H9 (cell line): ENCODE results near the gene TRIM24. TPM values are rescaled to one million over a fixed set of nuclear protein-coding genes. Genes with fewer than 3 reads are reported as not detected.
"Not testable (repeated sequence)": the region's sequence is repeated elsewhere in the genome, so short reads cannot be mapped to it uniquely, and the experiment has no call there.

Experiments
- DNase-seq: peaks from one replicate; pipeline ENCODE4 v3.0.0-alpha.2; 2017
- H2AFZ ChIP-seq: one replicate; pipeline ENCODE4 v1.6.1; 2013; ENCODE audit warnings: mild to moderate bottlenecking, low read length, control low read depth, moderate library complexity
- H2AK5ac ChIP-seq: 2 replicates; pipeline ENCODE4 v1.6.1; 2013; ENCODE audit warnings: low read length, control low read depth, mixed read lengths; ENCODE audit not compliant: insufficient read length
- H2BK120ac ChIP-seq: one replicate; pipeline ENCODE4 v1.6.1; 2013; ENCODE audit warnings: low read depth, mild to moderate bottlenecking, low read length, control low read depth, inconsistent platforms; ENCODE audit not compliant: poor library complexity, severe bottlenecking
- H2BK12ac ChIP-seq: 2 replicates; pipeline ENCODE4 v1.6.1; 2013; ENCODE audit warnings: low read length, control low read depth, mixed read lengths, low read depth; ENCODE audit not compliant: insufficient read length
- H2BK15ac ChIP-seq: 2 replicates; pipeline ENCODE4 v1.6.1; 2013; ENCODE audit warnings: low read depth, low read length, control low read depth
- H2BK20ac ChIP-seq: one replicate; pipeline ENCODE4 v1.6.1; 2013; ENCODE audit warnings: low read depth, mild to moderate bottlenecking, low read length, control low read depth, inconsistent platforms; ENCODE audit not compliant: poor library complexity, severe bottlenecking
- H2BK5ac ChIP-seq: 2 replicates; pipeline ENCODE4 v1.6.1; 2013; ENCODE audit warnings: low read length, control low read depth, mixed read lengths; ENCODE audit not compliant: insufficient read length
- H3K14ac ChIP-seq: 2 replicates; pipeline ENCODE4 v1.6.1; 2013; ENCODE audit warnings: low read length, control low read depth; ENCODE audit not compliant: insufficient read depth
- H3K18ac ChIP-seq: 2 replicates; pipeline ENCODE4 v1.6.1; 2013; ENCODE audit warnings: low read depth, mild to moderate bottlenecking, mixed read lengths, low read length, control low read depth; ENCODE audit not compliant: insufficient read length
- H3K23ac ChIP-seq: 2 replicates; pipeline ENCODE4 v1.6.1; 2013; ENCODE audit warnings: low read length, control low read depth, mixed read lengths, low read depth; ENCODE audit not compliant: insufficient read length
- H3K23me2 ChIP-seq: 2 replicates; pipeline ENCODE4 v1.6.1; 2013; ENCODE audit warnings: low read depth, mild to moderate bottlenecking, mixed read lengths, low read length, control low read depth; ENCODE audit not compliant: insufficient read length, poor library complexity, severe bottlenecking
- H3K27ac ChIP-seq: 2 replicates; pipeline ENCODE4 v1.5.1; 2013; ENCODE audit warnings: low read length, control low read depth, mixed read lengths, low read depth; ENCODE audit not compliant: insufficient read length
- H3K27me3 ChIP-seq: 2 replicates; pipeline ENCODE4 v1.6.1; 2013; ENCODE audit warnings: low read length, control low read depth, inconsistent platforms; ENCODE audit not compliant: insufficient read depth
- H3K4ac ChIP-seq: 2 replicates; pipeline ENCODE4 v1.6.1; 2013; ENCODE audit warnings: low read depth, mild to moderate bottlenecking, control low read depth, inconsistent platforms, low read length, moderate library complexity
- H3K4me1 ChIP-seq: 2 replicates; pipeline ENCODE4 v1.6.1; 2013; ENCODE audit warnings: low read length, control low read depth, inconsistent platforms; ENCODE audit not compliant: insufficient read depth
- H3K4me2 ChIP-seq: 2 replicates; pipeline ENCODE4 v1.6.1; 2013; ENCODE audit warnings: low read length, control low read depth, mixed read lengths; ENCODE audit not compliant: insufficient read length, insufficient read depth
- H3K56ac ChIP-seq: 2 replicates; pipeline ENCODE4 v1.6.1; 2013; ENCODE audit warnings: low read depth, mild to moderate bottlenecking, mixed read lengths, low read length, control low read depth; ENCODE audit not compliant: insufficient read length
- H3K79me1 ChIP-seq: 2 replicates; pipeline ENCODE4 v1.6.1; 2013; ENCODE audit warnings: low read depth, mild to moderate bottlenecking, moderate library complexity, low read length, control low read depth, inconsistent platforms; ENCODE audit not compliant: insufficient read depth, poor library complexity, severe bottlenecking
- H3K79me2 ChIP-seq: 2 replicates; pipeline ENCODE4 v1.6.1; 2013; ENCODE audit warnings: low read length, control low read depth, inconsistent platforms; ENCODE audit not compliant: insufficient read depth
- H3K9ac ChIP-seq: 2 replicates; pipeline ENCODE4 v1.6.1; 2013; ENCODE audit warnings: low read length, control low read depth, mixed read lengths; ENCODE audit not compliant: insufficient read length; ENCODE audit errors: extremely low read depth
- H3K9me3 ChIP-seq: one replicate; pipeline ENCODE4 v1.6.1; 2013; ENCODE audit warnings: low read depth, low read length, inconsistent platforms; ENCODE audit not compliant: control insufficient read depth
- H3T11ph ChIP-seq: one replicate; pipeline ENCODE4 v1.6.1; 2013; ENCODE audit warnings: mild to moderate bottlenecking, low read length, control low read depth, inconsistent platforms
- H4K20me1 ChIP-seq: one replicate; pipeline ENCODE4 v1.6.1; 2013; ENCODE audit not compliant: control insufficient read depth, insufficient read length, insufficient read depth
- H4K5ac ChIP-seq: 2 replicates; pipeline ENCODE4 v1.6.1; 2013; ENCODE audit warnings: low read depth, mild to moderate bottlenecking, mixed read lengths, low read length, control low read depth; ENCODE audit not compliant: insufficient read length
- H4K8ac ChIP-seq: replicated peaks from 2 replicates; pipeline ENCODE4 v1.6.1; 2013; ENCODE audit warnings: low read length, control low read depth, mixed read lengths, low read depth; ENCODE audit not compliant: insufficient read length
- H4K91ac ChIP-seq: 2 replicates; pipeline ENCODE4 v1.6.1; 2013; ENCODE audit warnings: low read depth, mild to moderate bottlenecking, moderate library complexity, mixed read lengths, low read length, control low read depth; ENCODE audit not compliant: insufficient read length
- H3K27ac Mint-ChIP-seq, 3 experiments: 2 replicates in 2 of 3; 3 replicates in 1 of 3; pipeline ENCODE4 v1.8.0; 2020 to 2021; ENCODE audit warnings: mixed read lengths in 3 of 3, mild to moderate bottlenecking in 1 of 3, moderate library complexity in 1 of 3
- H3K27me3 Mint-ChIP-seq: 2 replicates; pipeline ENCODE4 v1.8.0; 2021; ENCODE audit warnings: low read depth, mild to moderate bottlenecking, moderate library complexity, mixed read lengths
- H3K36me3 Mint-ChIP-seq, 3 experiments: 2 replicates in 2 of 3; 3 replicates in 1 of 3; pipeline ENCODE4 v1.8.0; 2020 to 2021; ENCODE audit warnings: low read depth in 3 of 3, mixed read lengths in 3 of 3; ENCODE audit not compliant: insufficient read depth in 1 of 3
- H3K4me1 Mint-ChIP-seq, 2 experiments: 2 replicates each; pipeline ENCODE4 v1.8.0; 2020; ENCODE audit warnings: mixed read lengths in 2 of 2
- H3K4me3 Mint-ChIP-seq, 2 experiments: 2 replicates in 1 of 2; 3 replicates in 1 of 2; pipeline ENCODE4 v1.8.0; 2020 to 2021; ENCODE audit warnings: mild to moderate bottlenecking in 2 of 2, mixed read lengths in 2 of 2, moderate library complexity in 1 of 2
- H3K9me3 Mint-ChIP-seq, 2 experiments: 2 replicates in 1 of 2; 3 replicates in 1 of 2; pipeline ENCODE4 v1.8.0; 2020; ENCODE audit warnings: mild to moderate bottlenecking in 2 of 2, mixed read lengths in 2 of 2, moderate library complexity in 1 of 2
- WGBS: extraction: QIAGEN DNeasy Blood & Tissue Kit; methylation state at CpG from one replicate; pipeline ENCODE4 v1.1.7; 2013; ENCODE audit warnings: missing lambda C conversion rate, low lambda C conversion rate, mixed read lengths; ENCODE audit not compliant: insufficient read length; ENCODE audit errors: extremely low coverage; 5-methylcytosine and 5-hydroxymethylcytosine counted together
- total RNA-seq: library from RNA; stranded (reverse); gene quantifications from 2 replicates; pipeline ENCODE4 v1.2.1, GENCODE V29; 2021
- TF ChIP-seq, protein P1 (sequence below): fragments of 200-600 bp; sonication (generic); conservative IDR thresholded peaks from 3 replicates; pipeline ENCODE4 v1.8.0; 2021; ENCODE audit warnings: antibody characterized with exemption, mild to moderate bottlenecking

TRIM24 gene
- total RNA-seq, 1 experiment from 2014 or later, result 260 TPM

DNA sequence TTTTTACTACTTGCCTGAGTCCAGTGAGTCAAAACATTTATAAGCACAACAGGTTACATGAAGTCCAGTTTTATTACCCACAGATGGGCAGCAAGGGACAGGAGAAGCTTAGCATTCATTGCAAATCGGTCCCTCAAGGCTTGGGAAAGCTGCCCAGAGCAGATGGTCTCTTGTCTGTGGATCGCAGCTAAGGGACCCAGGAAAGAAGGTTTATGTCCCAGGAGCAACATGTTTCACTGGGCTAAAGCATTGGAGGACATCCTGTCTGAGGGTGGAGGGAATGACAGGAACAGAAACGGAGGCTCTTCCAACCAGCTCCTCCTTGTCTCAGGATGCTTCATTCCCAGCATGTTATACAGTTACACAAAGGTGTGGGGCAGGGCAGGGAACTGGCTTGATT is 39.3 kb downstream of the TRIM24 start:
- Histone ChIP-seq H4K20me1 (no peaks in the 10 kb centered on the region), H3K4me2 (no peak overlapping the region), H2BK120ac (no peak overlapping the region), H2BK20ac (no peak overlapping the region), H3K27ac (no peak overlapping the region), H2AK5ac (no peak overlapping the region), H3K18ac (no peak overlapping the region), H2BK15ac (no peak overlapping the region), H3K23ac (no peak overlapping the region), H4K5ac (no peak overlapping the region), H2AFZ (no peak overlapping the region), H3K79me2 (peaks cover 71% of the 10 kb centered on the region), H3K56ac (no peak overlapping the region), H2BK12ac (no peak overlapping the region), H3K9me3 (no peaks in the 10 kb centered on the region), H3K4ac (no peak overlapping the region), H3K4me1 (peaks cover 2% of the 10 kb centered on the region), H3K79me1 (peaks cover 4% of the 10 kb centered on the region), H3K27me3 (no peaks in the 10 kb centered on the region), H3K14ac (no peak overlapping the region), H3K9ac (no peak overlapping the region), H2BK5ac (no peak overlapping the region), H4K91ac (no peak overlapping the region), H4K8ac (no peak overlapping the region), H3T11ph (no peak overlapping the region), H3K23me2 (no peaks in the 10 kb centered on the region)
- WGBS, result no CpG with 5 or more reads among the region's 3 CpGs
- Mint-ChIP-seq H3K27me3 (no peaks in the 10 kb centered on the region), H3K36me3 (peaks cover 14 to 65% (median 60%) of the 10 kb centered on the region in 3 experiments; a peak in 6 of 7 replicates), H3K27ac (peak overlapping the region in 1 of 3 experiments; percentile 90; a peak in 3 of 7 replicates), H3K9me3 (no peaks in the 10 kb centered on the region), H3K4me3 (no peak overlapping the region), H3K4me1 (peaks cover 52 to 62% of the 10 kb centered on the region in 2 experiments)
- DNase-seq, result no peak
- TF ChIP-seq, protein P1, sequence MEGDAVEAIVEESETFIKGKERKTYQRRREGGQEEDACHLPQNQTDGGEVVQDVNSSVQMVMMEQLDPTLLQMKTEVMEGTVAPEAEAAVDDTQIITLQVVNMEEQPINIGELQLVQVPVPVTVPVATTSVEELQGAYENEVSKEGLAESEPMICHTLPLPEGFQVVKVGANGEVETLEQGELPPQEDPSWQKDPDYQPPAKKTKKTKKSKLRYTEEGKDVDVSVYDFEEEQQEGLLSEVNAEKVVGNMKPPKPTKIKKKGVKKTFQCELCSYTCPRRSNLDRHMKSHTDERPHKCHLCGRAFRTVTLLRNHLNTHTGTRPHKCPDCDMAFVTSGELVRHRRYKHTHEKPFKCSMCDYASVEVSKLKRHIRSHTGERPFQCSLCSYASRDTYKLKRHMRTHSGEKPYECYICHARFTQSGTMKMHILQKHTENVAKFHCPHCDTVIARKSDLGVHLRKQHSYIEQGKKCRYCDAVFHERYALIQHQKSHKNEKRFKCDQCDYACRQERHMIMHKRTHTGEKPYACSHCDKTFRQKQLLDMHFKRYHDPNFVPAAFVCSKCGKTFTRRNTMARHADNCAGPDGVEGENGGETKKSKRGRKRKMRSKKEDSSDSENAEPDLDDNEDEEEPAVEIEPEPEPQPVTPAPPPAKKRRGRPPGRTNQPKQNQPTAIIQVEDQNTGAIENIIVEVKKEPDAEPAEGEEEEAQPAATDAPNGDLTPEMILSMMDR, result no peak

DNA sequence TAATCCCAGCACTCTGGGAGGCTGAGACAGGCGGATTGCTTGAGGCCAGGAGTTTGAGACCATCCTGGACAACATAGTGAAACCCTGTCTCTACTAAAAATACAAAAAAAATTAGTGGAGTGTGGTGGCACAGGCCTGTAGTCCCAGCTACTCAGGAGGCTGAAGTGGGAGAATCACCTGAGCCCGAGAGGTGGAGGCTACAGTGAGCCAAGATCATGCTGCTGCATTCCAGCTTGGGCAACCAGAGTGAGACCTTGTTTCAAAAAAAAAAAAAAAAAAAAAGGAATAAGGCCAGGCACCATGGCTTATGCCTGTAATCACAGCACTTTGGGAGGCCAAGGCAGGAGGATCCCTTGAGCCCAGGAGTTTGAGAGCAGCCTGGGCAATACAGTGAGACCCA is 40.2 kb downstream of the TRIM24 start:
- not testable (repeated sequence) for H3K27me3 ChIP-seq, H3K4me1 ChIP-seq, DNase-seq, H2BK15ac ChIP-seq, H3K27me3 Mint-ChIP-seq, H3K4ac ChIP-seq, H3K23me2 ChIP-seq, H2BK5ac ChIP-seq, H3K27ac ChIP-seq, H3K18ac ChIP-seq, H3K23ac ChIP-seq, H2BK12ac ChIP-seq, H3K56ac ChIP-seq, H3K79me1 ChIP-seq, H2BK20ac ChIP-seq, H3K9me3 ChIP-seq, H2AFZ ChIP-seq, H4K8ac ChIP-seq, H3T11ph ChIP-seq, H3K4me2 ChIP-seq, H3K9ac ChIP-seq, H2BK120ac ChIP-seq, H3K4me3 Mint-ChIP-seq, H4K5ac ChIP-seq, H4K20me1 ChIP-seq, H2AK5ac ChIP-seq, H4K91ac ChIP-seq, H3K9me3 Mint-ChIP-seq, H3K14ac ChIP-seq, H3K27ac Mint-ChIP-seq
- peaks cover 66% of the 10 kb centered on the region for H3K79me2 ChIP-seq
- peaks cover 45 to 58% of the 10 kb centered on the region in 2 experiments for H3K4me1 Mint-ChIP-seq
- WGBS, result no CpG with 5 or more reads among the region's 2 CpGs
- H3K36me3 Mint-ChIP-seq, result peaks cover 23 to 68% (median 64%) of the 10 kb centered on the region in 3 experiments
